Stomach (tissue), 4 donors: ENCODE data around the gene C1D.

Source experiments
- CTCF ChIP-seq, 7 experiments: fragments of 450-650 bp in 4 of 7; fragments of 200-600 bp in 3 of 7; sonication (generic) in 3 of 7; IDR thresholded peaks; one replicate each; pipeline ENCODE4 v1.5.1; 2016 to 2019; ENCODE audit warnings: antibody characterized with exemption in 7 of 7, control low read depth in 2 of 7, mild to moderate bottlenecking in 1 of 7
- POLR2A ChIP-seq, 4 donors: fragments of 450-650 bp; IDR thresholded peaks; one replicate each; pipeline ENCODE4 v1.6.1; 2016; ENCODE audit warnings: antibody characterized with exemption in 4 of 4, control low read depth in 2 of 4, mild to moderate bottlenecking in 1 of 4, moderate library complexity in 1 of 4

GRCh38 chr2:68074050-68074449 lies 11.2 kb upstream of the C1D start:
- TF ChIP-seq CTCF (IDR thresholded peaks at IDR 0.05) (no peak), POLR2A (IDR thresholded peaks at IDR 0.05) (no peak)
